SK-N-MC (cell line): ENCODE data around the gene PTPRN2.

ENCODE experiments used
- DNase-seq: peaks from one replicate; pipeline ENCODE4 v3.0.0-alpha.2; 2011; ENCODE audit warnings: low read depth, low spot score
- H3K27ac ChIP-seq: fragments of 200-600 bp; sonication (generic); 2 replicates; pipeline ENCODE4 v1.5.1; 2016; ENCODE audit warnings: mixed run types
- H3K36me3 ChIP-seq: fragments of 200-600 bp; sonication (generic); 2 replicates; pipeline ENCODE4 v1.6.1; 2017; ENCODE audit warnings: antibody characterized with exemption, low read length, mixed read lengths; ENCODE audit not compliant: insufficient read depth
- H3K4me3 ChIP-seq: fragments of 200-600 bp; sonication (generic); 2 replicates; pipeline ENCODE4 v1.5.1; 2016
- H3K9ac ChIP-seq: fragments of 200-600 bp; sonication (generic); 2 replicates; pipeline ENCODE4 v1.8.0; 2017; ENCODE audit warnings: mixed run types, mixed read lengths; ENCODE audit not compliant: insufficient read length
- H3K9me3 ChIP-seq: fragments of 200-600 bp; sonication (generic); 2 replicates; pipeline ENCODE4 v1.6.1; 2017; ENCODE audit warnings: low read depth, mild to moderate bottlenecking, antibody characterized with exemption, low read length, moderate library complexity, mixed read lengths
- EZH2 ChIP-seq: fragments of 200-600 bp; sonication (generic); IDR thresholded peaks from one replicate; pipeline ENCODE4 v1.6.1; 2017; ENCODE audit warnings: antibody characterized with exemption
- FOXP2 ChIP-seq: optimal IDR thresholded peaks from 2 replicates; pipeline ENCODE3; 2011; ENCODE audit warnings: mild to moderate bottlenecking, moderate library complexity; ENCODE audit not compliant: insufficient read depth; ENCODE audit errors: extremely low read length, control extremely low read depth
- POLR2AphosphoS5 ChIP-seq: IDR thresholded peaks from 2 replicates; pipeline ENCODE4 v1.6.1; 2012; ENCODE audit warnings: mild to moderate bottlenecking, low read depth, low read length, borderline replicate concordance

PTPRN2 gene

GRCh38 chr7:158617737-158618128 is 30.1 kb upstream of the PTPRN2 start:
- no peak for DNase-seq
- Histone ChIP-seq H3K9ac (no peak overlapping the region), H3K9me3 (no peaks in the 10 kb centered on the region)

DNA sequence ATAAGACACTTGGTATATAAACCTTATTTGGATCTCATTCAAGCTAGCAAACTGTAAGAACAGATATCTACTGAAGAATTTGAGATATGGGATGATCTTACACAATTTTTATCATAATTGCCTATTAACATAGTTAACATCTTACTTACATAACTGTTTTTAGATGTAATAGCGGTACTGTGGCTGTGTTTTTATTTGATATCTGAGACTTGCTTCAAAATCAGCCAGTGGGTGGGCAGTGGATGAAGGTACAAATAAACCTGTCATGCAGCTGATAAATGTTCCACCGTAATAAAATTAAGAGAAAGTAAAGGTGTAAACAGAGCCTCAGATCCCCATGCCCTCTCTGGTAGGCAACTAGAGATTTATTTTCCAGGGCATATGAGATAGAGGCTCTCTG is 28.4 kb upstream of the PTPRN2 start:
- TF ChIP-seq FOXP2, result no peak
- TF ChIP-seq EZH2, result no peak
- TF ChIP-seq POLR2AphosphoS5, result no peak
- Histone ChIP-seq H3K9ac (no peak overlapping the region), H3K9me3 (no peaks in the 10 kb centered on the region), H3K36me3 (no peaks in the 10 kb centered on the region; the same call in none of the 2 replicates), H3K27ac (no peak overlapping the region), H3K4me3 (no peak overlapping the region)
- no peak for DNase-seq

More at GRCh38 chr7:158617737-158618128, 30.1 kb upstream of the PTPRN2 start:
- TF ChIP-seq EZH2 (no peak), FOXP2 (no peak), POLR2AphosphoS5 (no peak)
- Histone ChIP-seq H3K36me3 (no peaks in the 10 kb centered on the region; the same call in none of the 2 replicates), H3K27ac (no peak overlapping the region), H3K4me3 (no peak overlapping the region)

- no peak for DNase-seq
- Histone ChIP-seq H3K9ac (no peak overlapping the region), H3K4me3 (no peak overlapping the region), H3K9me3 (no peaks in the 10 kb centered on the region), H3K36me3 (no peaks in the 10 kb centered on the region; the same call in 1 of the 2 replicates), H3K27ac (no peak overlapping the region)
- TF ChIP-seq POLR2AphosphoS5 (no peak), EZH2 (no peak), FOXP2 (no peak)
Observed at GRCh38 chr7:158614700-158615099, 27.1 kb upstream of the PTPRN2 start.

- peak; percentile 50 for DNase-seq
- no peak overlapping the region for H3K4me3 ChIP-seq
- H3K27ac ChIP-seq, result no peak overlapping the region
- H3K9me3 ChIP-seq, result no peaks in the 10 kb centered on the region
- no peak overlapping the region for H3K9ac ChIP-seq
- peaks cover 3% of the 10 kb centered on the region; the same call in 1 of the 2 replicates for H3K36me3 ChIP-seq
- TF ChIP-seq EZH2 (no peak), POLR2AphosphoS5 (no peak), FOXP2 (no peak)
Observed at GRCh38 chr7:158613481-158613880, 25.9 kb upstream of the PTPRN2 start.

DNA sequence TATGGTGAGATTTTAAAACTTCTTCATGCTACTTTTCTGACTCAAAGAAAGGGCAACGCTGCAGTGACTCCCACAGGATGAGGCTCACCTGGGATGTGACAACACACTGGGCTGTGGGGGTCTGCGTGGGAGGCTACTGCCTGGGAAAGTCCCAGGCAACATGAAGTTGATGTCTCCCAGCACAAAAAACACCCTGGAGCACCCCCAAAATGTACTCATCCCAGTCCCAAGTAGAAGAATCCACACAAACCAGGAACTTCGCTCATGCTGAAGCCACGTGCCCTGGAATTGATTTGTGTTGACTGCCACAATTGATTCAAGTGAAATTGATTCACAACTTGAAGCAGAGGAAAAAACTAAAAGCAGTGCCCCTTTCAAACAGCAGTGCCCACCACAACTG is 24.9 kb upstream of the PTPRN2 start:
- peaks cover 6% of the 10 kb centered on the region; the same call in 1 of the 2 replicates for H3K36me3 ChIP-seq

GRCh38 chr7:158611541-158611940 is 23.9 kb upstream of the PTPRN2 start:
- Histone ChIP-seq H3K27ac (no peak overlapping the region), H3K9ac (no peak overlapping the region), H3K36me3 (peaks cover 11% of the 10 kb centered on the region; the same call in 1 of the 2 replicates), H3K9me3 (no peaks in the 10 kb centered on the region), H3K4me3 (no peak overlapping the region)
- no peak for DNase-seq
- TF ChIP-seq FOXP2 (no peak), EZH2 (no peak), POLR2AphosphoS5 (no peak)

More for the DNA sequence above, 24.9 kb upstream of the PTPRN2 start:
- no peak for TF ChIP-seq POLR2AphosphoS5
- TF ChIP-seq FOXP2, result no peak
- no peak for TF ChIP-seq EZH2
- no peak overlapping the region for H3K4me3 ChIP-seq
- no peak overlapping the region for H3K27ac ChIP-seq
- DNase-seq, result no peak
- no peaks in the 10 kb centered on the region for H3K9me3 ChIP-seq
- no peak overlapping the region for H3K9ac ChIP-seq

DNA sequence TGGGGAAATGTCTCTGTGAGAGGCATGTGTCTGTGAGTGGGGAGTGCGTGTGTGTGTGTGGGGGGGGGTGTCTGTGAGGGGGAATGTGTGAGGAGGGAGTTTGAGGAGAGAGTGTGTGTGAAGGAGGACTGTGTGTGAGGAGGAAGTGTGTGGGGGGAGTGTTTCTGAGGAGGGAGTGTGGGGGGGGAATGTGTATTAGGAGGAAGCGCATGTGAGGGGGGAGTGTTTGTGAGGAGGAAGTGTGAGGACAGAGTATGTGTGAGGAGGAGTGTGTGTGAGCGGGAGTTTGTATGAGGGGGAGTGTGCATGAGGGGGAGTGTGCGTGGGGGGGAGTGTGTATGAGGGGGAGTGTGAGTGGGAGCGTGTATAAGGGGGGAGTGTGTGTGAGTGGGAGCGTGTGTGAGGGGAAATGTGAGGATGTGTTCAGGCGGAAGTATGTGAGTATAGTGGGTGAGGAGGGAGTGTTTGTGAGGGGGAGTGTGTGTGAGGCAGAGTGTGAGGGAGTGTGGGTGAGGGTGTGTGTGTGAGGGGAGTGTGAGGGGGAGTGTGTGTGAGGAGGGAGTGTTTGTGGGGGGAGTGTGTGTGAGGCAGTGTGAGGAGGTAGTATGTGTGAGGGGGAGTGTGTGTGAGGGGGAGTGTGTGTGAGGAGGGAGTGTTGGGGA is 21.8 kb upstream of the PTPRN2 start:
- H3K27ac ChIP-seq, result no peak overlapping the region
- H3K36me3 ChIP-seq, result peaks cover 11% of the 10 kb centered on the region; the same call in 1 of the 2 replicates
- no peaks in the 10 kb centered on the region for H3K9me3 ChIP-seq
- TF ChIP-seq EZH2 (no peak), POLR2AphosphoS5 (no peak), FOXP2 (no peak)
- no peak for DNase-seq
- no peak overlapping the region for H3K9ac ChIP-seq
- H3K4me3 ChIP-seq, result no peak overlapping the region

GRCh38 chr7:158607563-158607962 is 19.9 kb upstream of the PTPRN2 start:
- no peak overlapping the region for H3K4me3 ChIP-seq
- peaks cover 11% of the 10 kb centered on the region; the same call in 1 of the 2 replicates for H3K36me3 ChIP-seq
- TF ChIP-seq EZH2 (no peak), FOXP2 (no peak), POLR2AphosphoS5 (no peak)
- DNase-seq, result no peak
- no peak overlapping the region for H3K9ac ChIP-seq
- H3K27ac ChIP-seq, result no peak overlapping the region
- H3K9me3 ChIP-seq, result no peaks in the 10 kb centered on the region

GRCh38 chr7:158606671-158607424 is 19.2 kb upstream of the PTPRN2 start:
- Histone ChIP-seq H3K9ac (no peak overlapping the region), H3K9me3 (no peaks in the 10 kb centered on the region), H3K36me3 (peaks cover 11% of the 10 kb centered on the region; the same call in 1 of the 2 replicates), H3K4me3 (no peak overlapping the region), H3K27ac (no peak overlapping the region)
- TF ChIP-seq EZH2 (no peak), FOXP2 (no peak), POLR2AphosphoS5 (no peak)
- no peak for DNase-seq
